HG03378 (cell line): ENCODE data around the gene CHRNG.

Experiments used
- ATAC-seq: cut with Tn5 transposase; IDR thresholded peaks from one replicate; pipeline ENCODE4 v1.9.1; 2021; ENCODE audit warnings: mild to moderate bottlenecking, moderate library complexity; ENCODE audit not compliant: unreplicated experiment

Gene CHRNG

GRCh38 chr2:232539298-232540231, at the start of gene CHRNG:
TSS of gene CHRNG (plus strand) at chr2:232539692. CDS start at chr2:232539748, 56 bp downstream.
- ATAC-seq, result no peak

GRCh38 chr2:232490221-232491138, 49.0 kb upstream of the CHRNG start:
- no peak for ATAC-seq

GRCh38 chr2:232491139-232491780, 48.2 kb upstream of the CHRNG start:
- no peak for ATAC-seq

DNA sequence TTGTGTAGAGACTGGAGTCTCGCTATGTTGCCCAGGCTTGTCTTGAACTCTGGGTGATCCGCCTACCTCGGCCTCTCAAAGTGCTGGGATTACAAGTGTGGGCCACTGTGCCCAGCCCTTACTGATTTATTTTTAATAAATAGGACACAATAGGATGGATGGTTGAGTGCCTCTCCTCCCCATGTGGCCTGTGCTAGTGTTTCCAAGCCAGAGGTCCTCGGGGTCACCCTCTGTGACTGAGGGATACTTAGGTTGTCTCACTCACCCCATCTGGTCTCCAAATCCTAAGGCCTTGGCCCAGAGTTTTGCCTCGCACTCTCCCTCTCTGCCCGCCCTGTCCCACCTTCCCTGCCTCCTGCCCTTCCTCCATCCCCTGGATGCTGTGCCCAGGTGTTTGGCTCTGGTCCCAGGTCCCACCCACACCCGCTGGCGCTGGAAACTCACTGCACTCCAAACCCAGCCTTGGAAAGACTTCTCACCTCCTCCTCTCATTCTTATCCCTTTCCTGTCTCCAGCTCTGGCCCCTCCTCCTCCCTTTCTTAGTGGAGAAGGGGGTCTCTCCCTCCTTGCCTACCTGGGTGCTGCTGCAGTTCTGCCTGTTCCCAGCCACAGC, 47.1 kb upstream of the CHRNG start:
- no peak for ATAC-seq

GRCh38 chr2:232492963-232493700, 46.4 kb upstream of the CHRNG start:
- ATAC-seq, result no peak

- no peak for ATAC-seq
Measured at GRCh38 chr2:232493701-232494474, 45.6 kb upstream of the CHRNG start.

GRCh38 chr2:232494542-232494941, 45.0 kb upstream of the CHRNG start:
- no peak for ATAC-seq

DNA sequence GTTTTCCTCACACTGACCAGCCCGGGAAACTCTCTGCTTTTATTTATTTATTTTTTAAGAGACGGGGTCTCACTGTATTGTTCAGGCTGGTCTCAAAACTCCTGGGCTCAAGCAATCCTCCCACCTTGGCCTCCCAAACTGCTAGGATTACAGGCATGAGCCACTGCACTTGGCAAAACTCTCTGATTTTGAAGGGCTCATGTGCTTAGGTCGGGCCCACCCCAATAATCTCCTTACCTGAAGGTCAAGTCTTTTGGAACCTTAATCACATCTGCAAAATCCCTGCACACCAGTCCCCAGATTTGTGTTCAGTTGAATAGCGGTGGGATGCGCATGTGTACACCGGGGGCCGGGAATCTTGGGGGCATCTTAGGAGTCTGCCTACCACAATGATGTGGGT, 44.2 kb upstream of the CHRNG start:
- ATAC-seq, result no peak

DNA sequence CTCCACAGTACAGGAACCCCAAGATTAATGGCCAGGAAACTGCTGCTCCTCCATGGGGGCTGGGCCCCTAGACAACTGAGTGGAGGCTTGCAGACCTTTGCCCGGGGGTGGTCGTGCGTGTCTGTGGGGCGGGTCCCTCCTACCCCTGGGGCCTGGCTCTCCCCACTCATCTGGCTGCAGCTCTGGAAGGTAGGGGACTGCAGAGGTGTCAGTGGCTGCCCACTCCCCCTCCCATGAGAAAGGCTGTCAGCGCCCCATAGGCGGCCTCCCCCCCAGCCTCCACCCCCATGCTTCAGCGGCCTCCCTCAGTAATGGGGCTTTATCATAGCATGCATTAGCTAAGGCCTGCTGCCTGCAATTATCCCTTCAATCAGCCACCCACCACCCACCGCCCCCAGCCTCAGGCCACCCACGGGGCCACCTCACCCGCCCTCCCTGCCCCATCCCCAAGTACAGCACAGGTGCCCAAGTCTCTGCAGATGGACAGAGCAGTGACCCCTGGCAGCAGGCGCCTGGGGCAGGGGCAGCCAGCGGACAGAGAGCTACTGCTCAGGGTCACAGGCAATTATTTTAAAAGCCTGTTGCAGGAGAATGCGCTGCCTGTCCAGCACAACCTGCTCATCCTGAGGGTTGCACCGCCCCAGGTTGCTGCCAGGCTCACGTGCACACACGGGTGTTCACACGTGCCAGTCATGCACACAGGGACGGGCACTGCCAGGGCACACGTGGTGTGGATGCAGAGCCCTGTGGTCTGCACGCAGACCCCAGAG, 42.8 kb upstream of the CHRNG start:
- ATAC-seq, result no peak

DNA sequence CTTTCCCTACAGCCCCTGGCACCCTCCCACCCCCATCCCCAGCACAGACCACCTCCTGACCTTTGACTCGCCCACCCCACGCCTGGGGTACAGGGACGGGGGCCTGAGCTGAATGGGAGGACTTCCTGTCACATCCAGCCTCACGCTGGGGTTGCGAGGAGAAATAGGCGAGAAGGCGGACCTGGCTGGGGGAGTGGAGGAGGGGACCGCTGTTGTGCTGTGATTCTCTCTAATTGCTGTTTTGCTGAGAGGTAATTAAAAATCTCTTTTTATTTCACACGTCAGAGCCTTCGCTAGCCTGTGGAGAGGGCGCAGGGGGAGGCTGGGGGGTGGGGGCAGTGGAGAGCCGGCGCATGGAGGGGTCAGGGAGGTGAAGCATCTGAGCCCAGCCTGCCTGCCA, 42.1 kb upstream of the CHRNG start:
- no peak for ATAC-seq

- no peak for ATAC-seq
Measured at GRCh38 chr2:232498452-232498851, 41.0 kb upstream of the CHRNG start.

DNA sequence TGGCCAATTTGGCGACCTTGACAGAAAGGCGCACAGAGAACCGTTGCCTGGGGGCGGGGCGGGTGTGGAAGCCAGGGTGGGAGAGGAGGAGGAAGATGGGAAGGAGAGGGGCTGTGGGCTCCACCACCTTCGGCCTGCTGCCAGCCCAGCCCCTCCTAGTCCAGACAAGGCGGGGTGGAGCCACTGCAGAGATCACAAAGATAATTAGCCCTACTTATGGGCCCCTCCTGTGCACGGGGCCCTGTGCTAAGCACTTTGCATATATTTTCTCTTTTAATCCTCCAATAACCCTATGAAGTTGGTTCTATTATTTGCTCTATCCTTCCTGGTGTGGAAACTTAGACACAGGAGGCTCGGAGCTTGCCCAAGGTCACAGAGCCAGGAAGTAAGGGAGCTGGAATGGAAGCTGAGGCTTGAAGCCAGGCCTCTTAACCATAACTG, 38.1 kb upstream of the CHRNG start:
- ATAC-seq, result no peak

DNA sequence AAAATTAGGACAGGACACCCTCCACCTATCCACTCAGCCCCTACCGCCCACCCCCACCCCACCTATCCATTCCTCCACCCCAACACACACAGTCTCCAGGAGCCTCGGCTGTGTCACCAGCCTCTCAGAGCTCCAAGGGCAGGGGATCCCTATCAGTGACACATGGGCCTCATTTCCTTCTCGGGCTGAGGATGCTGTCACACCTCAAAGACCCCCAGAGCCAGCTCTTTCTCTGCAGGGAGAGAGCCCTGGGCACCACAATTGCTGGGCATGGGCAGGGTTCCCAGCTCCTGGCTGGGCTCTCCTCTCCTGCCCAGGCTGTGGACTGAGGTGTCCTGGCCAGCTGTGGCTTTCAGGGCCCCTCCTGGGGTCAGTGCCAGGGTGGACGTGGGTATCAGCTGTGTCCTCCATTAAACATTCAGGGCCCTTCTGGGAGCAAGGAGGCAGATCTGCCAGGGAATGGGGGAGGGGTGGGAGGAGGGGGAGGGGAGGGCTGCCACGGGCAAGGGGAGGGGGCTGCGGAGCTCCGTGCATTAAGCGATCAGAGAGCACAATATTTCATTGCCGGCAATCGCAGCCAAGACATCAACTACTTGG, 37.6 kb upstream of the CHRNG start:
- ATAC-seq, result no peak

- ATAC-seq, result no peak
Measured at GRCh38 chr2:232502511-232502910, 37.0 kb upstream of the CHRNG start.

GRCh38 chr2:232502911-232503808, 36.3 kb upstream of the CHRNG start:
- no peak for ATAC-seq

DNA sequence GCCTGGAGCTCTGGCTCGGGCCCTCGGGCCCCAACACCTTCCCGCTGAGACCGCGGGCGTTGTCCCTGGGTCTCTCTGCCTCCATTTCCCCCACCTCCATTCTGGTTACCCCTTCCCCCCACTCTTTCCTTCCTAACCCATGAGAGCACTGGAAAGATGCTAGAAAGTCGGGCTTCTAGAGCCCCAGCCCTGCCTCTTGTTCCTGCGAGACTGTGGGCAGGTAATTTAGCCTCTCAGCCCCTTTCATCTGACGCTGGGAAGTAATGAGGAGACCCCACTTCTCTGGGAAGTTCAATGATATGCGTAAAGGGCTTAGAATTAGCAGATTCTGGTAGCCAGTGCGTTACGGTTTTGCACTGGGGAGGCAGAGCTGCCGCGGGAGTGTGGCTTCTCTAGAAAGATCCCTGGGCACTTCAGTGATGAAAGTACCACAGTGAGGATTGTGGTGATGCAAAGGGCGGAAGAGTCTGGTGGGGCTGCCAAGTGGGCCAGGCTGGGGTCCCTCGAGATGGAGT, 35.6 kb upstream of the CHRNG start:
- no peak for ATAC-seq

DNA sequence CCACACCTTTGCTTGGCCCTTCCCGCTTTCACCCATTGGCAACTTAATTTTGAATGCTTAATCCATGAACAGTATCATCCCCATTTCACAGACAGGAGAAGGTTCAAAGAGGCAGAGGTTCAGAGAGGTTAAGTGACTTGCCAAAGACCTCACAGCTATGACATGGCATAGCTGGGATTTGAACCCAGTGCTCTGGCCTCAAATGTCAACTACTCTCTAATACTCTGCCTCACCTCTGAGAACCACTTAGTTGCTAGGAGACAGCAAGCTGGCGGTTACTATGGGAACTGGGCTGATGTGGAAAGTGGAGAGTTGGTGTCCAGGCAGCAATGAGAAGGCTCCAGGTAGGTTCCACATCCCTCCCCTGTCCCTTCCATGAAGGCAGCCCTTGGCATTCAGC, 35.1 kb upstream of the CHRNG start:
- ATAC-seq, result no peak
